Mononuclear cell (primary cell): ENCODE measurements around the gene TP63. TPM values are rescaled to one million over a fixed set of nuclear protein-coding genes. Genes with fewer than 3 reads are reported as not detected.
"Not testable (repeated sequence)": the region's sequence is repeated elsewhere in the genome, so short reads cannot be mapped to it uniquely, and the experiment has no call there.

Source experiments
- H3K27me3 ChIP-seq: 2 replicates; pipeline ENCODE4 v1.6.0; 2011; ENCODE audit warnings: low read length, control low read depth; ENCODE audit not compliant: insufficient read depth
- H3K4me1 ChIP-seq: 2 replicates; pipeline ENCODE4 v1.5.1; 2011; ENCODE audit warnings: mild to moderate bottlenecking, low read length, control low read depth; ENCODE audit not compliant: insufficient read depth
- H3K4me3 ChIP-seq: 2 replicates; pipeline ENCODE4 v1.5.1; 2011; ENCODE audit warnings: mild to moderate bottlenecking, low read length, moderate library complexity
- H3K9me3 ChIP-seq: 2 replicates; pipeline ENCODE4 v1.5.1; 2011; ENCODE audit warnings: low read depth, mild to moderate bottlenecking, control low read depth, low read length
- total RNA-seq: library from RNA; depleted of rRNA; stranded (reverse); fragments of >200 nt; gene quantifications from one replicate; pipeline ENCODE4 v1.2.3, GENCODE V29; 2012

TP63 gene
- total RNA-seq, 1 donor: 0.21 TPM

- H3K9me3 ChIP-seq: no peaks in the 10 kb centered on the region
- H3K4me3 ChIP-seq: no peak overlapping the region
- no peaks in the 10 kb centered on the region for H3K27me3 ChIP-seq
- H3K4me1 ChIP-seq: no peaks in the 10 kb centered on the region
These were observed 7.3 kb downstream of the TP63 start for GRCh38 chr3:189638276-189639031.

- Histone ChIP-seq H3K4me3 (no peak overlapping the region), H3K4me1 (no peaks in the 10 kb centered on the region), H3K9me3 (no peaks in the 10 kb centered on the region), H3K27me3 (no peaks in the 10 kb centered on the region)
These were observed 10.6 kb downstream of the TP63 start for GRCh38 chr3:189641776-189642175.

GRCh38 chr3:189646853-189647542, 15.8 kb downstream of the TP63 start:
- no peaks in the 10 kb centered on the region for H3K9me3 ChIP-seq
- no peaks in the 10 kb centered on the region for H3K4me1 ChIP-seq
- no peak overlapping the region for H3K4me3 ChIP-seq
- no peaks in the 10 kb centered on the region for H3K27me3 ChIP-seq

- peaks cover 9% of the 10 kb centered on the region for H3K9me3 ChIP-seq
- no peaks in the 10 kb centered on the region for H3K27me3 ChIP-seq
- H3K4me3 ChIP-seq: no peak overlapping the region
- H3K4me1 ChIP-seq: no peaks in the 10 kb centered on the region
These were observed 20.9 kb downstream of the TP63 start for GRCh38 chr3:189652042-189652441.

- H3K4me3 ChIP-seq: no peak overlapping the region
- H3K9me3 ChIP-seq: peaks cover 12% of the 10 kb centered on the region
- H3K27me3 ChIP-seq: no peaks in the 10 kb centered on the region
- H3K4me1 ChIP-seq: no peaks in the 10 kb centered on the region
These were observed 24.4 kb downstream of the TP63 start for GRCh38 chr3:189655617-189656016.

GRCh38 chr3:189659571-189659970, 28.4 kb downstream of the TP63 start:
- H3K4me3 ChIP-seq: no peak overlapping the region
- H3K27me3 ChIP-seq: no peaks in the 10 kb centered on the region
- H3K9me3 ChIP-seq: peaks cover 12% of the 10 kb centered on the region
- H3K4me1 ChIP-seq: no peaks in the 10 kb centered on the region

- Histone ChIP-seq H3K27me3 (no peaks in the 10 kb centered on the region), H3K9me3 (no peaks in the 10 kb centered on the region), H3K4me1 (no peaks in the 10 kb centered on the region), H3K4me3 (no peak overlapping the region)
These were observed 33.1 kb downstream of the TP63 start for GRCh38 chr3:189664311-189664710.

- not testable (repeated sequence) for H3K9me3 ChIP-seq, H3K27me3 ChIP-seq, H3K4me3 ChIP-seq, H3K4me1 ChIP-seq
These were observed 41.2 kb downstream of the TP63 start for GRCh38 chr3:189672346-189672745.

GRCh38 chr3:189673535-189673934, 42.3 kb downstream of the TP63 start:
- H3K9me3 ChIP-seq: no peaks in the 10 kb centered on the region
- no peak overlapping the region for H3K4me3 ChIP-seq
- no peaks in the 10 kb centered on the region for H3K27me3 ChIP-seq
- H3K4me1 ChIP-seq: no peaks in the 10 kb centered on the region

- H3K4me3 ChIP-seq: no peak overlapping the region
- H3K9me3 ChIP-seq: no peaks in the 10 kb centered on the region
- H3K4me1 ChIP-seq: no peaks in the 10 kb centered on the region
- no peaks in the 10 kb centered on the region for H3K27me3 ChIP-seq
These were observed 43.2 kb downstream of the TP63 start for GRCh38 chr3:189674249-189674913.

- no peak overlapping the region for H3K4me3 ChIP-seq
- no peaks in the 10 kb centered on the region for H3K9me3 ChIP-seq
- no peaks in the 10 kb centered on the region for H3K4me1 ChIP-seq
- H3K27me3 ChIP-seq: no peaks in the 10 kb centered on the region
These were observed 46.5 kb downstream of the TP63 start for GRCh38 chr3:189677667-189678066.

GRCh38 chr3:189680723-189681122, 49.5 kb downstream of the TP63 start:
- no peaks in the 10 kb centered on the region for H3K4me1 ChIP-seq
- H3K27me3 ChIP-seq: no peaks in the 10 kb centered on the region
- H3K9me3 ChIP-seq: no peaks in the 10 kb centered on the region
- H3K4me3 ChIP-seq: no peak overlapping the region

- no peak overlapping the region for H3K4me3 ChIP-seq
- H3K27me3 ChIP-seq: no peaks in the 10 kb centered on the region
- no peaks in the 10 kb centered on the region for H3K4me1 ChIP-seq
- no peaks in the 10 kb centered on the region for H3K9me3 ChIP-seq
These were observed 52.5 kb downstream of the TP63 start for GRCh38 chr3:189683546-189684255.

- no peaks in the 10 kb centered on the region for H3K4me1 ChIP-seq
- H3K9me3 ChIP-seq: no peaks in the 10 kb centered on the region
- no peaks in the 10 kb centered on the region for H3K27me3 ChIP-seq
- no peak overlapping the region for H3K4me3 ChIP-seq
These were observed 53.1 kb downstream of the TP63 start for GRCh38 chr3:189684317-189684716.

GRCh38 chr3:189685291-189685690, 54.1 kb downstream of the TP63 start:
- Histone ChIP-seq H3K9me3 (no peaks in the 10 kb centered on the region), H3K4me1 (no peaks in the 10 kb centered on the region), H3K4me3 (no peak overlapping the region), H3K27me3 (no peaks in the 10 kb centered on the region)
